DOHH2 (cell line): Measurements from ENCODE around the gene HIBCH.

Experiments used
- EZH2phosphoT487 ChIP-seq: fragments of 200-600 bp; sonication (generic); IDR thresholded peaks from 2 replicates; pipeline ENCODE4 v1.6.1; 2017; ENCODE audit warnings: borderline replicate concordance, mild to moderate bottlenecking, antibody characterized with exemption, low read length, moderate library complexity, mixed read lengths
- TF ChIP-seq, protein P1 (sequence below): fragments of 200-600 bp; sonication (generic); IDR thresholded peaks from one replicate; pipeline ENCODE4 v1.5.1; 2014; ENCODE audit warnings: antibody characterized with exemption, mild to moderate bottlenecking, low read depth, low read length; ENCODE audit not compliant: poor library complexity, severe bottlenecking

DNA sequence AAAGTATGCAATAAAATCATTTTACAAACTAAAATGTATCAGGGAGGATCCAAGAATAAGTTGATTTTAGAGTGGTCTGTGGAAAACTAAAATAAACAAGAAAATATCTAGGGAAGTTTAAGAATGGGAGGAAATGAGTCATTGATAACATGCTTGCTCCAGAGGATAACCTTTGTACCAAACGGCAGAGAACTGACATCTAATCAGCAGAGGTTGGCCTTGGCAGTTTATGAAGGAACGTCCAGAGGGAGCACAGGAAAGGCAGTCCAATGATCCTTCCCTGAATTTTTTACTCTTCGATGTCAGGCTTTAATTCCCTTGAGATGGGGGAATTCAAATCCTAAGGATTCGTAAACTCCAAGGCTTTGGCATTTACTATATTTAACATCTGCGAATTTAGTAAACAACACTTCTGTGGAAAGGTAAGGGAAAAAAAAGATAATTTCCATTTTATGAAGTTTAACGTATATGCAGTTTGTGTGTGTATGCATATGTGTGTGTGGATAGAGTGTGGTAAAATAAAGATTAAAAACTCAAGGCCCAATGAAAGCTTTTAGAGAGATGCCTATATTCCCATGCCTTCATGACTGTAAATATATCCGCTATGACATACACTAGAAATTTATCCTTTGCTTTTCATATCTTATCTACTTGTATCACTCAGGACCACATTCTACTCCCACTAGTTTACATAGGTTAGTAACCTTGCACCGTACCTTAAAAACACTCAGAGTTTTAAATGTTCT is 15.0 kb upstream of the HIBCH start:
- TF ChIP-seq, protein P1, sequence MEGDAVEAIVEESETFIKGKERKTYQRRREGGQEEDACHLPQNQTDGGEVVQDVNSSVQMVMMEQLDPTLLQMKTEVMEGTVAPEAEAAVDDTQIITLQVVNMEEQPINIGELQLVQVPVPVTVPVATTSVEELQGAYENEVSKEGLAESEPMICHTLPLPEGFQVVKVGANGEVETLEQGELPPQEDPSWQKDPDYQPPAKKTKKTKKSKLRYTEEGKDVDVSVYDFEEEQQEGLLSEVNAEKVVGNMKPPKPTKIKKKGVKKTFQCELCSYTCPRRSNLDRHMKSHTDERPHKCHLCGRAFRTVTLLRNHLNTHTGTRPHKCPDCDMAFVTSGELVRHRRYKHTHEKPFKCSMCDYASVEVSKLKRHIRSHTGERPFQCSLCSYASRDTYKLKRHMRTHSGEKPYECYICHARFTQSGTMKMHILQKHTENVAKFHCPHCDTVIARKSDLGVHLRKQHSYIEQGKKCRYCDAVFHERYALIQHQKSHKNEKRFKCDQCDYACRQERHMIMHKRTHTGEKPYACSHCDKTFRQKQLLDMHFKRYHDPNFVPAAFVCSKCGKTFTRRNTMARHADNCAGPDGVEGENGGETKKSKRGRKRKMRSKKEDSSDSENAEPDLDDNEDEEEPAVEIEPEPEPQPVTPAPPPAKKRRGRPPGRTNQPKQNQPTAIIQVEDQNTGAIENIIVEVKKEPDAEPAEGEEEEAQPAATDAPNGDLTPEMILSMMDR, result no peak
- TF ChIP-seq EZH2phosphoT487, result no peak
